Heart left ventricle (tissue), 16 donors: ENCODE data around the gene SMPD4. TPM values are rescaled to one million over a fixed set of nuclear protein-coding genes. Genes with fewer than 3 reads are reported as not detected.
"Not testable (repeated sequence)": the region's sequence is repeated elsewhere in the genome, so short reads cannot be mapped to it uniquely, and the experiment has no call there.

Source experiments
- ATAC-seq, 4 donors: fragments of 200-7000 bp; cut with Tn5 transposase; one replicate each; pipeline ENCODE4 v1.9.1; 2020 to 2022; ENCODE audit warnings: moderate library complexity in 4 of 4, mild to moderate bottlenecking in 3 of 4, moderate number of reproducible peaks in 1 of 4
- DNase-seq, 5 donors: peaks; one replicate each; pipeline ENCODE4 v3.0.0-alpha.2; 2020
- H3K27ac ChIP-seq, 12 donors: fragments of 200-600 bp; sonication (generic) in 4 of 12; one replicate each; pipeline versions ENCODE4 v1.5.0 to v1.8.0; 2016 to 2022; ENCODE audit warnings: mild to moderate bottlenecking in 2 of 12
- H3K27me3 ChIP-seq, 9 donors: fragments of 200-600 bp; sonication (generic) in 2 of 9; one replicate each; pipeline versions ENCODE4 v1.5.1 to v1.8.0; 2016 to 2022; ENCODE audit warnings: mild to moderate bottlenecking in 3 of 9
- H3K36me3 ChIP-seq, 9 donors: fragments of 200-600 bp; sonication (generic) in 2 of 9; one replicate each; pipeline versions ENCODE4 v1.5.0 to v1.8.0; 2018 to 2022; ENCODE audit warnings: mild to moderate bottlenecking in 2 of 9
- H3K4me1 ChIP-seq, 12 donors: fragments of 200-600 bp; sonication (generic) in 4 of 12; one replicate each; pipeline versions ENCODE4 v1.5.0 to v1.8.0; 2016 to 2022; ENCODE audit warnings: mild to moderate bottlenecking in 3 of 12
- H3K4me3 ChIP-seq, 12 donors: fragments of 200-600 bp; sonication (generic) in 4 of 12; one replicate each; pipeline versions ENCODE4 v1.5.0 to v1.8.0; 2017 to 2022; ENCODE audit warnings: mild to moderate bottlenecking in 9 of 12, moderate library complexity in 4 of 12
- H3K9me3 ChIP-seq, 12 donors: fragments of 200-600 bp; sonication (generic) in 4 of 12; one replicate each; pipeline versions ENCODE4 v1.5.0 to v1.8.0; 2016 to 2022; ENCODE audit warnings: mild to moderate bottlenecking in 1 of 12
- WGBS, 4 donors: extraction: QIAGEN DNeasy Blood & Tissue Kit in 2 of 4; methylation state at CpG; one replicate each; pipeline versions ENCODE4 v1.1.5 to v1.1.7; 2013 to 2018; 5-methylcytosine and 5-hydroxymethylcytosine counted together
- intact Hi-C, 10 donors: fragments of 100-400 bp; cut with DNase I; formaldehyde crosslinking; loops; one replicate each; pipeline versions ENCODE4 v1.11.1 to v1.14.2; 2022
- long read RNA-seq, 3 donors: library from polyadenylated mRNA; unstranded; transcript quantifications; one replicate each; pipeline ENCODE4 v2.0.0, GENCODE V29; 2020 to 2021
- polyA plus RNA-seq, 2 donors: library from polyadenylated mRNA; stranded (reverse); fragments of 200-250 nt; gene quantifications; one replicate each; pipeline ENCODE4 v1.2.3, GENCODE V29; 2013
- total RNA-seq, 9 donors: library from RNA; depleted of rRNA in 2 of 9; stranded (reverse); fragments of >200 nt in 2 of 9; fragmentation: NEBNext Ultra II Directional in 3 of 9; extraction: Animal tissue kit (Norgen Biotek cat#: 25700) in 3 of 9; gene quantifications; one replicate each; pipeline versions ENCODE4 v1.1.0 to v1.2.4, GENCODE V29; 2016 to 2023
- TF ChIP-seq, protein P1 (sequence below), 12 donors: fragments of 200-600 bp; sonication (generic) in 4 of 12; IDR thresholded peaks; one replicate each; pipeline versions ENCODE4 v1.5.0 to v1.8.0; 2018 to 2022; ENCODE audit warnings: antibody characterized with exemption in 12 of 12, mild to moderate bottlenecking in 5 of 12
- donor health status: ischemic (EF 13 %, LVEDD 7.1; RV severe dilation, severe dysfunction).
- donor health status: healthy with polysubstance abuse.
- donor health status: DM: no; HTN: yes; CAD: no.
- donor health status: DM: no; HTN: no; CAD: no.
- donor health status: ischemic (EF 25% LVEDD 6.9; RV normal size, moderate dysfunction).
- donor health status: ischemic (EF 25% LVEDD 5.7; RV mildly dilated, moderate dysfunction).
- donor health status: healthy.
- donor health status: DM: yes; HTN: yes; CAD: no.
- donor health status: ischemic (EF 35%, LVEDD 5.7; RV mildly dilated, moderate dysfunction).
- donor health status: nonischemic (EF 11% LVEDD 7.7; RV severe dilation, severe dysfunction).
- donor health status: DM: yes; HTN: yes; CAD: no.
- donor health status: PGD.
- donor health status: ischemic (EF 29% LVEDD 5.4; RV normal size, mild dysfunction).
- donor health status: nonischemic (EF 23%, LVEDD 6.1; RV moderate dilation, normal function).

The SMPD4 gene
- total RNA-seq: 10 to 100 TPM; 23.4 to 32.7 (median 29.2) TPM
- 10 to 100 TPM; 28.5 to 41.1 TPM for polyA plus RNA-seq
- long read RNA-seq, donor 1, full-length matches to known transcripts: 4 of 36 reads
- long read RNA-seq, donor 1, partial matches to known transcripts: 25 of 36 reads
- long read RNA-seq, donor 1, other reads (novel, unspliced or antisense): 7 of 36 reads
- long read RNA-seq, donor 2, full-length matches to known transcripts: 10 of 95 reads
- long read RNA-seq, donor 2, partial matches to known transcripts: 75 of 95 reads
- long read RNA-seq, donor 2, other reads (novel, unspliced or antisense): 10 of 95 reads
- long read RNA-seq, donor 3, full-length matches to known transcripts: 4 of 25 reads
- long read RNA-seq, donor 3, partial matches to known transcripts: 13 of 25 reads
- long read RNA-seq, donor 3, other reads (novel, unspliced or antisense): 8 of 25 reads

DNA sequence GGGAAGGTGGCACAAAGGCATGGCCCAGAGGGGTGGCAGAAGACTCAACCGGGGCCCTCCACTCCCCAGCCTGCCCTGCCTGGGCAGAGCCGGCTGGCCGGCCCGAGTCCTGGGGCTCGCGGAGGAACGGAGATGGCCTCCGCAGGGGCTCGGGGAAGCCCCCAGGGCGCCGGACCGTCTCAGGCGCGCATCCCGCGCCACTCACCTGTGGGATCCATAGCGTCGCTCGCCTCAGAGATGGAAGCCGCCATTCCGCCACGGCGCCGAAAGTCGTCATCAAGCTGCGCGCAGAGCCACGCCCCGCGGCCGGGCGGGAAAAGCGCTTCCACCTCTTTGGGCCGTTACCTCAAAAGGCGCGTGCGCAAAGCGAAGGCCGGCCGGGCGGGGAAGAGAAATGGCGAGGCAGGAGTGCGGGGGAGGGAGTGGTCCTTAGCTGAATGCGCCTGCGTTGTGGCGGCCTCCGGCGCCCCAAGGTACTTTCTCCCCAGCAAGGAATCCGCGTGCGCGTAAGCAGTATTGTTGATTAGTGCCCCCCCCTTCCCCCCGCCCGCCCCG lies at the start of gene SMPD4:
Gene SMPD4 (minus strand): TSS at position 278 of the 555 bp plus-strand sequence. CDS start 5,010 bp downstream, outside the sequence.
- Histone ChIP-seq H3K9me3 (no peaks in the 10 kb centered on the region), H3K27me3 (no peaks in the 10 kb centered on the region), H3K4me3 (peak within 1 kb of the TSS; percentile 59 to 100 (median 88)), H3K36me3 (peaks cover 0 to 7% (median 3%) of the 10 kb centered on the region in 9 donors), H3K27ac (peak within 1 kb of the TSS; percentile 54 to 98 (median 95)), H3K4me1 (peaks cover 6 to 31% (median 20%) of the 10 kb centered on the region in 12 donors)
- 0 to 2% (median 0%) methylated on average over 27 to 55 of the region's 55 CpGs for WGBS, 4 donors
- DNase-seq (peak; percentile 97 to 99 (median 98)), ATAC-seq (peak; percentile 90 to 96 (median 93))
- intact Hi-C loops: loop anchor here in 8 of 10 donors (2.0 to 10.0 kb wide), 4 partner anchors 151 to 161 kb away; partner anchors contain the start of gene IMP4 (in 1 of the 8)
- TF ChIP-seq, protein P1, sequence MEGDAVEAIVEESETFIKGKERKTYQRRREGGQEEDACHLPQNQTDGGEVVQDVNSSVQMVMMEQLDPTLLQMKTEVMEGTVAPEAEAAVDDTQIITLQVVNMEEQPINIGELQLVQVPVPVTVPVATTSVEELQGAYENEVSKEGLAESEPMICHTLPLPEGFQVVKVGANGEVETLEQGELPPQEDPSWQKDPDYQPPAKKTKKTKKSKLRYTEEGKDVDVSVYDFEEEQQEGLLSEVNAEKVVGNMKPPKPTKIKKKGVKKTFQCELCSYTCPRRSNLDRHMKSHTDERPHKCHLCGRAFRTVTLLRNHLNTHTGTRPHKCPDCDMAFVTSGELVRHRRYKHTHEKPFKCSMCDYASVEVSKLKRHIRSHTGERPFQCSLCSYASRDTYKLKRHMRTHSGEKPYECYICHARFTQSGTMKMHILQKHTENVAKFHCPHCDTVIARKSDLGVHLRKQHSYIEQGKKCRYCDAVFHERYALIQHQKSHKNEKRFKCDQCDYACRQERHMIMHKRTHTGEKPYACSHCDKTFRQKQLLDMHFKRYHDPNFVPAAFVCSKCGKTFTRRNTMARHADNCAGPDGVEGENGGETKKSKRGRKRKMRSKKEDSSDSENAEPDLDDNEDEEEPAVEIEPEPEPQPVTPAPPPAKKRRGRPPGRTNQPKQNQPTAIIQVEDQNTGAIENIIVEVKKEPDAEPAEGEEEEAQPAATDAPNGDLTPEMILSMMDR (IDR thresholded peaks at IDR 0.05): no peak

- H3K4me1 ChIP-seq, ATAC-seq, DNase-seq, H3K27me3 ChIP-seq, intact Hi-C loops, H3K27ac ChIP-seq, H3K9me3 ChIP-seq, H3K36me3 ChIP-seq, H3K4me3 ChIP-seq: not testable (repeated sequence)
- WGBS, 4 donors: 87 to 92% (median 90%) methylated on average over 8 to 15 of the region's 15 CpGs
Measured at GRCh38 chr2:130230907-130231306, 49.5 kb upstream of the SMPD4 start.

GRCh38 chr2:130230376-130230775 lies 49.0 kb upstream of the SMPD4 start:
- DNase-seq, H3K9me3 ChIP-seq, H3K4me3 ChIP-seq, H3K36me3 ChIP-seq, ATAC-seq, H3K27ac ChIP-seq, intact Hi-C loops, H3K27me3 ChIP-seq, H3K4me1 ChIP-seq: not testable (repeated sequence)
- WGBS, 4 donors: 92 to 95% (median 94%) methylated on average over 10 to 18 of the region's 18 CpGs

DNA sequence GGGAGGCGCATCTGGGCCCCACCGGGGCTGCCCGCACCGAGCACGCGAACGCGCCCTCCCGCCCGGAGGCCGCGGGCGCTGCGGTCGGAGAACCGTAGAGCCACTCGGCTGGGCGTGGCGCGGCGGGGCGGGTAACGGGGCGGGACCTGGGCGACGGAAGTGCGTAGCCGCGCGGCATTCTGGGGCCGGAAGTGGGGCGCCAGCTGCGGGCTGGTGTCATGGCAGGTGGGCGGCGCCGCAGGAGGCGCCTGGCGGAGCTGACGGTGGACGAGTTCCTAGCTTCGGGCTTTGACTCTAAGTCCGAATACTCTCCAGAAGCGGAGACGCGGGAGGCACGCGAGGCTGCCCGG lies 47.7 kb upstream of the SMPD4 start:
- intact Hi-C loops, H3K36me3 ChIP-seq, H3K9me3 ChIP-seq, H3K4me1 ChIP-seq, H3K27me3 ChIP-seq: not testable (repeated sequence)
- ATAC-seq (peak; percentile 85 to 94 (median 92)), DNase-seq (peak; percentile 33 to 79 (median 50))
- Histone ChIP-seq H3K27ac (peak overlapping the region in 1 of 12 donors; percentile 22), H3K4me3 (peak overlapping the region in 10 of 12 donors; percentile 19 to 50 (median 34))
- 38 to 68% (median 40%) methylated on average over 5 to 48 of the region's 48 CpGs for WGBS, 4 donors

DNA sequence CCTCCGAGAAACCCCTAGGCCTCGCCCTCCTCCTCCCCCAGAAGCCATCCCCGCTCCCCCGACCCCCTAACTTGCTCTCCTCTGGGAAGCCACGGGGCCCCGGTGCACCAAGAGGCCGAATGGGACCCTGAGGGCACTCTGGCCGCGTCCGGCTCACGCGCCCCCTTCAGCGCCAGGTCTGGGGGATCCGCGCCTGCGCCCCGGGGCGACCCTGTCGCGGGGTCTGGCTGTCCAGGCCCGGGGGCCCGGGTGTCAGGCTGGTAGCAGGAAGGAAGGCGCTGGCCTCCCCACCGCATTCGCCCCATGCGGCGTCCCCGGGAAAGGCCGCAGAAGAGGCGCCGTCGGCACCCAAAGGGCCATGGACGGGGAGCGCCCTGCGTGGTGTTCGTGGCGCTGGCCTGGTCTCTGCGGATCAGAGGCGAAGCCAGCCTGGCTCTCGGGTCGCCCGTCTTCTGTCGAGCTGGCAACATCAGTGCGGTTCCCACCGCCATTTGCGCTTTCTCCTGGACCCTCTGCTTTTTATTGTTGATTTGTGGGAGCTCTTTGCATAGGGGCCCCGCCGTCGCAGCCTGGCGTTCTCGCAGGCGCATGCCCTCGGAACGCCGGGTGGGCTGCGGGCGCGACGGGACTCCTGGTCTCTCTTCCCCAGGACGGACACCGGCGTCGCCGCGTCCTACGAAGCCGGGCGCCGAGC lies 47.2 kb upstream of the SMPD4 start:
- H3K36me3 ChIP-seq, intact Hi-C loops, ATAC-seq, DNase-seq, H3K4me1 ChIP-seq, H3K9me3 ChIP-seq, H3K27me3 ChIP-seq: not testable (repeated sequence)
- WGBS, 4 donors: 75 to 86% (median 84%) methylated on average over 47 to 69 of the region's 69 CpGs
- Histone ChIP-seq H3K27ac (peak overlapping the region in 1 of 12 donors; percentile 22), H3K4me3 (peak overlapping the region in 6 of 12 donors; percentile 28 to 50 (median 39))

GRCh38 chr2:130228005-130228404 lies 46.6 kb upstream of the SMPD4 start:
- ATAC-seq, H3K9me3 ChIP-seq, H3K4me3 ChIP-seq, H3K27ac ChIP-seq, intact Hi-C loops, H3K27me3 ChIP-seq, DNase-seq, H3K4me1 ChIP-seq, H3K36me3 ChIP-seq: not testable (repeated sequence)
- 87 to 94% (median 91%) methylated on average over 20 to 21 of the region's 21 CpGs for WGBS, 4 donors

- H3K27ac ChIP-seq, H3K4me3 ChIP-seq, H3K4me1 ChIP-seq, H3K9me3 ChIP-seq, DNase-seq, ATAC-seq, intact Hi-C loops, H3K36me3 ChIP-seq: not testable (repeated sequence)
- WGBS, 4 donors: 36 to 60% (median 48%) methylated on average over 4 of the region's 4 CpGs
- peaks cover 0 to 15% (median 0%) of the 10 kb centered on the region in 9 donors for H3K27me3 ChIP-seq
Measured at GRCh38 chr2:130222523-130222922, 41.1 kb upstream of the SMPD4 start.

- H3K27ac ChIP-seq, intact Hi-C loops, H3K9me3 ChIP-seq, H3K4me3 ChIP-seq, H3K4me1 ChIP-seq, DNase-seq, ATAC-seq, H3K36me3 ChIP-seq: not testable (repeated sequence)
- H3K27me3 ChIP-seq: peaks cover 0 to 16% (median 0%) of the 10 kb centered on the region in 9 donors
- WGBS, 4 donors: 48 to 75% (median 60%) methylated on average over 1 of the region's 1 CpG; no CpG with 5 or more reads in 1 of the 4 donors
Measured at GRCh38 chr2:130220505-130220904, 39.1 kb upstream of the SMPD4 start.

DNA sequence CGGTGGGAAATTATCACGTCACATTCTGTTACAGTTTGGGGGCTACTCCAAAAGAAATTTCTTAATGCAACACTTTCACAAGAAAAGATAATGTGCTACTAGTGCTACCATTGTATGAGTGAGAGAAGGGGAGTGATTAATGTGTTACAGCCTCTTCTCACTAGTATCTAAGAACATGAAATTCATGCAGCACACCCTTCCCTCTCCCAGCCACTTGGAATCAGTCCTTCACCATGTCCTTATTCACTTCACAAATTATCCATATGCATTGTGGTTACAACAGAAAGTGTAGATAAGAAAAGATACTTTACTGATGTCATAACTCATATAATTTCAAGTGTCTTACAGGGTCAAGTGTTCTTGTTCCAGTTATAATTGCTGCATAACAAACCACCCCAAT lies 37.7 kb upstream of the SMPD4 start:
- H3K4me3 ChIP-seq, intact Hi-C loops, ATAC-seq, H3K9me3 ChIP-seq, H3K36me3 ChIP-seq, H3K4me1 ChIP-seq, H3K27ac ChIP-seq, DNase-seq: not testable (repeated sequence)
- 81 to 91% (median 89%) methylated on average over 2 of the region's 2 CpGs for WGBS, 4 donors
- H3K27me3 ChIP-seq: peaks cover 0 to 24% (median 4%) of the 10 kb centered on the region in 9 donors
